ENCODE results near the gene LONRF2. TPM values are rescaled to one million over a fixed set of nuclear protein-coding genes. Genes with fewer than 3 reads are reported as not detected.

The LONRF2 gene
- polyA plus RNA-seq, 1 experiment = 0.02 TPM

DNA sequence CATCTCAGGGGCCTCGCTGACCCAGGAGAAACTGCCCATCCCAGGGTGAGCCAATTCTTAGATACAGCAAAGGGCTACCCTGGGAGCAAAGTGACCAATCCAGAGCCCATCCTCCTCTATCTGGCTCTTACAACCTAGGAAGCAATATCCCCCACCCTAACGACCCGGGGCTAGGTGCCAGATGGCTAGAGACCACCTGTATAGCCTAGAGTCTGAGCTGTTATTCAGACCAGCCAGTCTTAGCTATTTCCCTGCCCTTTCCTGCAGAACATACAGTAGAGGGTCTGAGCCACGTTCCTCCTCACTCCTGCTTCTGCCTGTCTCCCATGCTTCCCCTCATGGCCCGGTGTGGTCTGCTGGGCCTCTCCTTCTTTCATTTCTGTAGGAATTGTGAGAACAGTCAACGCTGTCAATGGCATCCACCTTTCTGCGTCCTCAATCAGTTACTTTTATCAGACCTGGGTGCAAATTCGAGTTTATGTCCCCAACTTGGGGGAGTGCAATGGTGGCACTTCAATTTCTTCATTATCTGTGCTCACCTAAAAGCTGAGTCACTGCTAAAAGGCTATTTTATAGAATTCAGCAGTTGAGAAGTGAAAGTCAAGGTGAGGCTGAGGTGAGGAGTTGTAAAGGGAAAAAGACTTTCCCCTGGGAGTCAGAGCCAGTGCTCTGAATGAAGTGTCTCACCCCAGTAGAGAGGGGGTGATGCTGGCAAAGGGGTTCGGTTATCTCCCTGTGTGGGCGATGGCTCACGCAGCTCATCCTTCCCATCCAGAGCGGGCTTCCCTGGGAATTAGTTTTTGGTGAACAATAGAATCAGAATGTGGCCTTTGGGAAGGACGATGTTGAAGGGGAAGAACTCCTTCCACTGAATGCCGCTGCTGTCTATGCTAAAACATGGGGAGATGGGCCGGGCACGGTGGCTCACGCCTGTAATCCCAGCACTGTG lies 42.4 kb downstream of the LONRF2 start:
- Histone ChIP-seq H3K27me3 (ENCODE audit: control insufficient read depth, insufficient read depth, low read length) (peaks cover 5% of the 10 kb centered on the region; the same call in 1 of the 2 replicates), H3K4me3 (ENCODE audit: low read depth, low read length) (no peak overlapping the region), H3K36me3 (ENCODE audit: control insufficient read depth, insufficient read depth, low read length) (no peaks in the 10 kb centered on the region)
- POLR2A ChIA-PET = no interaction called here
- CTCF ChIA-PET = interaction anchor here (1.2 kb wide), 1 partner anchor 20 kb away, joined by 5 read pairs; no protein-coding TSS in a partner anchor
- TF ChIP-seq, protein P1, sequence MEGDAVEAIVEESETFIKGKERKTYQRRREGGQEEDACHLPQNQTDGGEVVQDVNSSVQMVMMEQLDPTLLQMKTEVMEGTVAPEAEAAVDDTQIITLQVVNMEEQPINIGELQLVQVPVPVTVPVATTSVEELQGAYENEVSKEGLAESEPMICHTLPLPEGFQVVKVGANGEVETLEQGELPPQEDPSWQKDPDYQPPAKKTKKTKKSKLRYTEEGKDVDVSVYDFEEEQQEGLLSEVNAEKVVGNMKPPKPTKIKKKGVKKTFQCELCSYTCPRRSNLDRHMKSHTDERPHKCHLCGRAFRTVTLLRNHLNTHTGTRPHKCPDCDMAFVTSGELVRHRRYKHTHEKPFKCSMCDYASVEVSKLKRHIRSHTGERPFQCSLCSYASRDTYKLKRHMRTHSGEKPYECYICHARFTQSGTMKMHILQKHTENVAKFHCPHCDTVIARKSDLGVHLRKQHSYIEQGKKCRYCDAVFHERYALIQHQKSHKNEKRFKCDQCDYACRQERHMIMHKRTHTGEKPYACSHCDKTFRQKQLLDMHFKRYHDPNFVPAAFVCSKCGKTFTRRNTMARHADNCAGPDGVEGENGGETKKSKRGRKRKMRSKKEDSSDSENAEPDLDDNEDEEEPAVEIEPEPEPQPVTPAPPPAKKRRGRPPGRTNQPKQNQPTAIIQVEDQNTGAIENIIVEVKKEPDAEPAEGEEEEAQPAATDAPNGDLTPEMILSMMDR (IDR thresholded peaks at IDR 0.05; ENCODE audit: insufficient read depth, low read depth, low read length) = no peak
- DNase-seq (ENCODE audit: low read depth) = no peak

DNA sequence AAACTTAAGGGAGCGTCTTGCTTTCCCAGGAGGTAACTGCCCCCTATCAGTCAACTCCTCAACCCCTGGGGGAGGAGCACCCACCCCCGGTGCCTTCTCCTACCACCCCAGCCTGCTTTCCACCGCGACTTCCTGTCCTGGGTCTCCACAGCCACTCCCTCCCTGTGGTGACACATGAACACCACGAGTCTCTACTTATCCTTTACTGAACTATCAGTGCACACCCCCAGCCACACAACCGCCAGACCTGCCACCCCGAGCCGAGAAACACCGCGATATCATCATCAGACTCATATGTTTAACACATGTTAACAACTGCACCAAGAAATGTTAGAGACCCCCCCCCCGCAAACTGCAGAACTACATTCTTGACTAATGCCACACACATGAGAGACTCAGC lies 43.3 kb downstream of the LONRF2 start:
- ChIA-PET CTCF (interaction anchor here (1.2 kb wide), 1 partner anchor 19 kb away, joined by 5 read pairs; no protein-coding TSS in a partner anchor), POLR2A (no interaction called here)
- no peak for DNase-seq (ENCODE audit: low read depth)

DNA sequence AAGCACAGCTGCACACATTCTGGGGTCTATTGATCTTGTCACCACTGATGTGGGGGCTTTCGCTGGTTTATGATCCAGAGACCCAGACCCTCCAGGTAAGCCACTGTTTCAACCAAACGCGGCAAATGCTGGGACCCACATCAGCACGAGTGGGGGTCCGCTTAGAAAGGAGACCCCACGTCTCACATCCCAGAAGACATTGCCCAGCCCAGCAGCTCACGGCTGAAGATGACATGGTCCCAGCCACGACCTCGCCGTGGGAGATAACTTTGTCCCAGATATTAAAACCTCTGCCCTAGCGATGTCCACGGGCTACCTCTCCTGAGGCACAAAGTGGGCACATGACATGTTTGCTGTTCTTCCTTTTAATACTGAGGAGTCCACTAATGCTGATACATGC lies 43.8 kb downstream of the LONRF2 start:
- ChIA-PET CTCF (interaction anchor here (8.4 kb wide), 1 partner anchor 17 kb away, joined by 72 read pairs; no protein-coding TSS in a partner anchor), POLR2A (no interaction called here)
- peaks cover 5% of the 10 kb centered on the region; the same call in 1 of the 2 replicates for H3K27me3 ChIP-seq (ENCODE audit: control insufficient read depth, insufficient read depth, low read length)
- no peaks in the 10 kb centered on the region for H3K36me3 ChIP-seq (ENCODE audit: control insufficient read depth, insufficient read depth, low read length)
- DNase-seq (ENCODE audit: low read depth) = no peak
- no peak overlapping the region for H3K4me3 ChIP-seq (ENCODE audit: low read depth, low read length)
- TF ChIP-seq, protein P1 (IDR thresholded peaks at IDR 0.05; ENCODE audit: insufficient read depth, low read depth, low read length) = no peak

More for the DNA sequence above, 43.3 kb downstream of the LONRF2 start:
- TF ChIP-seq, protein P1 (IDR thresholded peaks at IDR 0.05; ENCODE audit: insufficient read depth, low read depth, low read length) = no peak
- Histone ChIP-seq H3K27me3 (ENCODE audit: control insufficient read depth, insufficient read depth, low read length) (peaks cover 5% of the 10 kb centered on the region; the same call in 1 of the 2 replicates), H3K4me3 (ENCODE audit: low read depth, low read length) (no peak overlapping the region), H3K36me3 (ENCODE audit: control insufficient read depth, insufficient read depth, low read length) (no peaks in the 10 kb centered on the region)

DNA sequence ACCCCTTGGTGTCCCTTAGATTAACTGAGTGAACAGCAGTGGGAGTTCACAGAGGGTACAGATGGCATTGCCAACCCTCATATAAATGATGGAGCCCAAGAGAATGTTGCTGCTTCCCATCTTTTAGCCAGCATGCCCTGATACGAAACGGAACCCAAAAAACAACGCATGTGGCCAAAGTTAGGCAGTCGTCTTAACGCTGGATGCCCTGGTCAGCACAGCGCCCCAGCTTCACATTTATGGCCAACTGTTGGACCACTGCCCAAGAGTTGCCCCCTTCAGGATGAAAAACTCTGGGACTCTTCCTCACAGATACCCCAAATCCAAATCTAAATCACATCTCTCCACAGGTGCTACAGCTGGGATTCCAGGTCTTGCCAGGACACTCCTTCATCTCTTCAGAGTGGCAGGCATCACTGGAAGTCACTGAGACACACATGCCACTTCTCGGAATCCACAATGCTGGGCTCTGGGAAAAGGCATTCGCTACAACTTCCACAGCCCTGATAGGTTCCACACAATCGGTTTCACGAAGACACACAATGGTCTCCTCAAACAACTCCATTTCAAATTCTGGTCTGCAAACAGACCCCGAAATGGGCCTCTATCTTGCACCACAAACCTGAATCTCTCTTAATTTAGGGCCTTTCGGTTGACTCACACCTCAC lies 44.6 kb downstream of the LONRF2 start:
- ChIA-PET CTCF (interaction anchor here (2.4 to 8.4 kb wide), 2 partner anchors 16 to 103 kb away, joined by 9 to 72 read pairs; no protein-coding TSS in a partner anchor), POLR2A (no interaction called here)

More for the DNA sequence above, 44.6 kb downstream of the LONRF2 start:
- TF ChIP-seq, protein P1 (IDR thresholded peaks at IDR 0.05; ENCODE audit: insufficient read depth, low read depth, low read length) = no peak
- H3K27me3 ChIP-seq (ENCODE audit: control insufficient read depth, insufficient read depth, low read length) = peaks cover 5% of the 10 kb centered on the region; the same call in 1 of the 2 replicates
- H3K4me3 ChIP-seq (ENCODE audit: low read depth, low read length) = no peak overlapping the region
- DNase-seq (ENCODE audit: low read depth) = no peak
- H3K36me3 ChIP-seq (ENCODE audit: control insufficient read depth, insufficient read depth, low read length) = no peaks in the 10 kb centered on the region
